Left forelimb (tissue), 1 donor: Measurements from ENCODE around the gene ILKAP.

Source experiments
- DNase-seq: peaks from one replicate; pipeline ENCODE4 v3.0.0-alpha.2; 2018; ENCODE audit warnings: low spot score

Gene ILKAP

DNA sequence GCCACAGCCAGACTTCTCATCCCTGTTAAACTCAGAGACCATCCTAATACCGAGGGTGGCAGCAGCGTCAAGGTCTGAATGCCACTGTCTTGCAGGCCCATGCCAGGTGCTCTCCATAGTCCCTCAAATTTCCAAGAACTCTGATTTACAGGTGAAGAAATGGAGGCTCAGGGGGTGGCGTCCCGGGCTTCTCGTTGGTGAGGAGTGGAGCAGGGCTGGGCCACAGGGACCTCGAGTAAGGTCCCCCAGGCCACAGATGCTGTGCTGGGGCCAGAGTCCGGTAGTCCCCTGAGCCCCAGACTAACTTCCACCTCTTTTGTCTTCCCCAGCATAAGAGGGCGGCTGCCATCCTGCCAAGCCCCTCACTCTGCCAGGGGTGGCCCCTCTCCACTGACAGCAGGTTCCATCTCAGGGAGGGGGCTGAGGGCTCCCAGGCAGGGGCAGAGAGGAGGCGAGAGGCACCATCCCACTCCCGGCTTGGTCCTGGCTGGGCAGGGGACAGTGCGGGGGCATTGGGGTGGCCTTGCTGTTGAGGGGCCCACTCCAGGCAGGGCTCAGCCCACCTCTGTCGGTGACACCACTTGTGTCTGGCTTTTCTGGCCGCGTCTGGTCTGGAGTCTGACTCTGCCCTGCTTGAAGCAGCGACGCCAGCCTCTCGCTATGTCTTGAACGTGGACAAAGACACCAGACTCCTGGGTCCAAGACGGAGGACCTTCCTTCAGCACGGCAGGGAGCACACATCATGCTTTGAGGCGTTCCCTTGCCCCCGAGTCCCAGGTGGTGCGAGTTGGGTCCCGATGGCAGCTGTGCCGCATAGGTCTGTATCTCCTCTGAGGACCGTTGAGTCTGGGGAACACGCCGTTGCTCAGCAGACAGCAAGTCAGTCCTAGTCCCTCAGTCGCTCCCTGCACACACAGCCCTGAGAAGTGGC lies 80.9 kb downstream of the ILKAP start:
- DNase-seq = no peak

DNA sequence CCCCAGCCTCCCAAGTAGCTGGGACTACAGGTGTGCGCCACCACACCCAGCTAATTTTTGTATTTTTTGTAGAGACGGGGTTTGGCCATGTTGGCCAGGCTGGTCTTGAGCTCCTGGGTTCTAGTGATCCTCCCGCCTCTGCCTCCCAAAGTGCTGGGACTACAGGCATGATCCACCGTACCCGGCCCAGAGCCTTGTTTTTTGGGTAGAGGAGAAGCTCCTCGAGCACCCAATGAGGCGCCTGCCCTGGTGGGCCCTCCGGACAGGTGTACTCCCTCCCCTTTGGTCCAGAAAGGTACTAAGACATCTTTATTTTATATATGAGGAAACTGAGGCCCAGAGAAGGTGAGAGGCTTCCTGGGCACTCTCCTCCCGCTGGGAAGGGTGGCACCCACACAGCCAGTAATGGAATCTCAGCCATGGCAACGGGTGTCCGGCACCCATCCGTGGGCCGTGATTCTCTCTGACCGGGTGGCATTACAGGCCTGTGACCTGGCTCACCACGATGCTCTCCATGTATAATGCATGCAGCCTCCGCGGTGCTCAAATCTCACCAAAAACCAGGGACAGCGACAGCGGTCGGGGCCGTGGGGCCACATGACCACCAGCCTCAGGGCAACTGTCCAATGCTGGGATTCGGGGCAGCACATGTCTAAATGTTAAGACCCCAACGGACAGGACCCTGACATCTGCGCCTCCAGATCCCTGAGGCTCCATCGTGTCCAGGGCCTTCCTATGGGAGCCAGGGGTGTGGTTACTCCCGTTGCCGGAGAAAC lies 81.8 kb downstream of the ILKAP start:
- no peak for DNase-seq

DNA sequence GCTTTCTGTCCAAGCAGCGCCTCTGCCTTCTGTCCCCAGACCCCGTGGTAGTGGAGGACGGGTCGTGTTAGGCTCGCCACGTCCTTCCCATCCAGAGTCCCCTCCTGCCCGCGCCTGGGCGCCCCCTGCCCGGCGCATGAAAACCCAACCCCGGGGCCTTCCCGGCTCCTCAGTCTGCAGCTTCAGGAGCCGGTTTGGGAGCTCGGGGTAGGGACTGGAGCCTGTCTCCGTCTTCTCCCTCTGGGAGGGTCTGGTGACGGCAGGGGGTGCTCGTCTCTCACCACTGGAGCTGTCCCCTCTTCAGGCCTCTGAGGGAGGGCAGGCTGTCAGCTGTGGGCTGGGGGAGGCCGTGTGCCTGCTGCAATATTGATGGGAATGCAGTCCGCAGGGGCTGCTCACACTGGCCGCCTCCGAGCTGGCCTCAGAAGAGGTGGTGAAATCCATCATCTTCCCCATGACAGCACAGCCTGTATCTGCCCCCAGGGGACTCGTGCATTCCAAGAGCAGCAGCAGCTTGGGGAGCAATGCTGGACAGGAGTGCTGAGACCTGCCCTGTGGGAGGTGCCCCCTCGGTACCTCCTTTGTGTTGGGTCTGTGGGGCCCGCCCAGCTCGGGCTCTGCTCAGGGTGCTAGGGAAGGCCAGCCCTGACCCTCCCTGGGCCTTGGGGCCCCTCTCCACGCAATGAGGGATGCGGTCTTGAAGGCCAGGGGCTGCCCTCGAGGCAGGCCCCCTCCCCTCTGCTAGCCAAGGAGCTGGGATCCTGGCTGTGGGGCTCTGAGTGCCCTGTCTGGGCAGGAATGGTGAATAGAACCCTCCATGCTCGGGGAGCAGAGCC lies 82.8 kb downstream of the ILKAP start:
- no peak for DNase-seq
